CD4-positive, alpha-beta memory T cell (primary cell): ENCODE measurements around the gene ARVCF. TPM values are rescaled to one million over a fixed set of nuclear protein-coding genes. Genes with fewer than 3 reads are reported as not detected.

Source experiments
- CTCF ChIA-PET: fragments of 350-600 bp; sonication (Branson Sonifier 250); formaldehyde crosslinking; loops from one replicate; lab custom pipeline; 2021; ENCODE audit warnings: inconsistent platforms; ENCODE audit not compliant: partially characterized antibody; lab: Charles Lee
- POLR2A ChIA-PET: fragments of 350-600 bp; sonication (Branson Sonifier 250); formaldehyde crosslinking; loops from one replicate; lab custom pipeline; 2021; ENCODE audit not compliant: partially characterized antibody; lab: Charles Lee
- DNase-seq, 5 donors: peaks; one replicate each; pipeline versions ENCODE4 v3.0.0 to v3.0.0-alpha.2; 2020 to 2022; ENCODE audit warnings: mixed read lengths in 1 of 5
- H3K27ac ChIP-seq: one replicate; pipeline ENCODE4 v1.7.0; 2013; ENCODE audit warnings: low read depth, low read length
- H3K27me3 ChIP-seq: 2 replicates; pipeline ENCODE4 v1.7.0; 2013; ENCODE audit warnings: mild to moderate bottlenecking, low read length, moderate library complexity; ENCODE audit not compliant: insufficient read depth
- H3K36me3 ChIP-seq: 2 replicates; pipeline ENCODE4 v1.7.0; 2013; ENCODE audit warnings: mild to moderate bottlenecking, low read length, moderate library complexity; ENCODE audit not compliant: insufficient read depth
- H3K4me1 ChIP-seq: 2 replicates; pipeline ENCODE4 v1.7.0; 2013; ENCODE audit warnings: mild to moderate bottlenecking, low read length, moderate library complexity; ENCODE audit not compliant: insufficient read depth
- H3K4me3 ChIP-seq, 2 donors: one replicate each; pipeline ENCODE4 v1.7.0; 2013; ENCODE audit warnings: low read length in 2 of 2, mild to moderate bottlenecking in 1 of 2
- H3K9me3 ChIP-seq, 2 donors: one replicate each; pipeline ENCODE4 v1.7.0; 2013; ENCODE audit warnings: low read length in 2 of 2, control low read depth in 1 of 2; ENCODE audit not compliant: control insufficient read depth in 1 of 2
- H3K27ac Mint-ChIP-seq, 7 donors: one replicate each; pipeline ENCODE4 v1.8.0; 2020 to 2021; ENCODE audit warnings: mixed read lengths in 7 of 7, mild to moderate bottlenecking in 6 of 7, inconsistent platforms in 3 of 7, moderate library complexity in 3 of 7
- H3K27me3 Mint-ChIP-seq, 2 donors: one replicate each; pipeline ENCODE4 v1.8.0; 2020 to 2021; ENCODE audit warnings: mixed read lengths in 2 of 2
- H3K36me3 Mint-ChIP-seq, 2 donors: one replicate each; pipeline ENCODE4 v1.8.0; 2020 to 2021; ENCODE audit warnings: mixed read lengths in 2 of 2, inconsistent platforms in 1 of 2, mild to moderate bottlenecking in 1 of 2
- H3K4me1 Mint-ChIP-seq, 4 donors: one replicate each; pipeline ENCODE4 v1.8.0; 2020 to 2021; ENCODE audit warnings: mixed read lengths in 4 of 4, mild to moderate bottlenecking in 1 of 4
- H3K4me3 Mint-ChIP-seq, 8 donors: one replicate each; pipeline ENCODE4 v1.8.0; 2020 to 2021; ENCODE audit warnings: mixed read lengths in 8 of 8, mild to moderate bottlenecking in 7 of 8, moderate library complexity in 6 of 8, inconsistent platforms in 3 of 8
- H3K9me3 Mint-ChIP-seq, 8 donors: one replicate each; pipeline ENCODE4 v1.8.0; 2020 to 2021; ENCODE audit warnings: mixed read lengths in 8 of 8, mild to moderate bottlenecking in 5 of 8, inconsistent platforms in 3 of 8, moderate library complexity in 1 of 8
- intact Hi-C: fragments of 100-400 bp; cut with micrococcal nuclease; formaldehyde crosslinking; loops from one replicate; pipeline ENCODE4 v1.15.1; 2023
- polyA plus RNA-seq, 2 donors: library from polyadenylated mRNA; unstranded; fragments of 300-500 nt; fragmentation: Illumina TruSeq; gene quantifications; one replicate each; pipeline ENCODE4 v1.2.3, GENCODE V29; 2021
- total RNA-seq, 2 experiments: library from RNA; stranded (reverse); gene quantifications; one replicate each; pipeline ENCODE4 v1.2.3, GENCODE V29; 2021

The ARVCF gene
- total and polyA plus RNA-seq, 4 experiments from 2014 or later = 0.28 to 4.2 (median 3.5) TPM; not detected in 1

GRCh38 chr22:20018001-20018400 is 1.4 kb upstream of the ARVCF start:
- H3K36me3 ChIP-seq = no peaks in the 10 kb centered on the region
- no peak overlapping the region for H3K27ac ChIP-seq
- no peaks in the 10 kb centered on the region for H3K9me3 Mint-ChIP-seq
- peaks cover 40% of the 10 kb centered on the region for H3K4me1 ChIP-seq
- peak overlapping the region in 7 of 8 donors; percentile 31 to 92 (median 86) for H3K4me3 Mint-ChIP-seq
- H3K27ac Mint-ChIP-seq = peak overlapping the region in 1 of 7 donors; percentile 48
- H3K36me3 Mint-ChIP-seq = peaks cover 0 to 6% of the 10 kb centered on the region in 2 donors
- no peaks in the 10 kb centered on the region for H3K27me3 Mint-ChIP-seq
- H3K9me3 ChIP-seq = no peaks in the 10 kb centered on the region
- intact Hi-C loops = no loop called here
- peaks cover 16 to 43% (median 28%) of the 10 kb centered on the region in 4 donors for H3K4me1 Mint-ChIP-seq
- H3K27me3 ChIP-seq = no peaks in the 10 kb centered on the region
- CTCF ChIA-PET = no interaction called here
- POLR2A ChIA-PET = interaction anchor here (1.2 kb wide), 1 partner anchor 221 kb away, joined by 3 read pairs; no protein-coding TSS in a partner anchor
- no peak for DNase-seq
- H3K4me3 ChIP-seq = no peak overlapping the region

DNA sequence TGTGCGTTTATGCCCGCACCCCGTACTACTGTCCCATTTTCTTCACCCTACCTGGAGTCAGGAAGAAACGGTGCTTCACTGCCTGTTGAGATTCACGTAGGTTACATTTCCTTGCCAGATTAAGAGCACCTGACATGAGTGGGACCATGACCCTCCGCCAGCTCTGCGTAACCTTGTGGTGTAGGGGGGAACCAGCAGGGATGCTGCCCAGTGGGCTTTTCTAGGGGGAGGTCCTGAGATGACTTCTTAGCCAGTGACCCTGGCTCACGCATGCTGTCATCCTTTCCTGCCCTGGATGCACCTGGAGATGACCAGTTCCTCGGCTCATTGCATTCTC is 967 bp upstream of the ARVCF start:
- DNase-seq = no peak
- H3K27ac Mint-ChIP-seq = peak overlapping the region in 2 of 7 donors; percentile 43 to 48

DNA sequence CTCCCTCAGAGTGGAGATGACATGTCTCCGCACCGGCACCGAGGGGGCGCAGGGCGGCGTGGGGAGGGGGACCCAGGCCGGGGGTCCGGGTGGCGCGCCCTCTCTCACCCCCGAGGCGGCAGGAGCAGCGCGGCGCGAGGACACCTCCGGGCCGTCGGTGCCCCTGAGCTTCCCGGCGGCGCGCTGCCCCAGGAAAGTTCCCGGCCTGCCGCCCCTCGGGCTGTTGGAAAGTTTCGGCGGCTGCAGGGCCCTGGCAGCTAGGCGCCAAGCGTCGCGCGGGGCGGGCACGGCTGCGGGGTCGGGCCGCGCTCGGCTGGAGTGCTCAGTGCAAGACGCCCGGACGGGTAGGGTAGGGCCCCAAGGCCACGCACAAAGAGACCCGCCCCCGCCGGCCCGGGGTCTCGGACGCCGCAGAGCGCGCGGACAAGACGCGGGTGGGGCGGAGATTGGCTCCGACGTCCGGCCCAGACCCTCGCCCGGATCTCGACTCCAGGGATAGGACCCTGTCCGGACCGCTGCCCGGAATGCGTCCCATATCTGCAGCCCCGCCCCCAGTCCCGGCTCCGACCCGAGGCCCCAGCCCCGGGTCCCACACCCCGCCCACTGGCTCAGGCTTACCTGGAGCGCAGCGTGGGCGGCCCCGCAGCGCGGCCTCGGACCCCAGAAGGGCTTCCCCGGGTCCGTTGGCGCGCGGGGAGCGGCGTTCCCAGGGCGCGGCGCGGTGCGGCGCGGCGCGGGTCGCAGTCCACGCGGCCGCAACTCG is 471 bp downstream of the ARVCF start:
- no peaks in the 10 kb centered on the region for H3K27me3 ChIP-seq
- H3K4me1 ChIP-seq = peaks cover 31% of the 10 kb centered on the region
- no peaks in the 10 kb centered on the region for H3K9me3 ChIP-seq
- POLR2A ChIA-PET = interaction anchor here (1.5 kb wide), 1 partner anchor 17 kb away, joined by 3 read pairs; no protein-coding TSS in a partner anchor
- Mint-ChIP-seq H3K9me3 (no peaks in the 10 kb centered on the region), H3K4me3 (no peak overlapping the region), H3K36me3 (peaks cover 0 to 6% of the 10 kb centered on the region in 2 donors), H3K27ac (no peak overlapping the region), H3K4me1 (peaks cover 4 to 28% (median 14%) of the 10 kb centered on the region in 4 donors), H3K27me3 (peaks cover 0 to 2% of the 10 kb centered on the region in 2 donors)
- H3K36me3 ChIP-seq = no peaks in the 10 kb centered on the region
- CTCF ChIA-PET = interaction anchor here (1.3 kb wide), 1 partner anchor 44 kb away, joined by 3 read pairs; no protein-coding TSS in a partner anchor
- no peak overlapping the region for H3K27ac ChIP-seq
- intact Hi-C loops = loop anchor here (1.0 kb wide), 1 partner anchor 101 kb away; the partner anchor contains the start of gene TRMT2A
- peak in 2 of 5 donors; percentile 23 to 33 for DNase-seq
- H3K4me3 ChIP-seq = peak overlapping the region; percentile 36 to 77

More for the DNA sequence above, 967 bp upstream of the ARVCF start:
- H3K4me3 Mint-ChIP-seq = peak overlapping the region; percentile 68 to 92 (median 88)
- Histone ChIP-seq H3K4me3 (peak overlapping the region in 1 of 2 donors; percentile 83), H3K27me3 (no peaks in the 10 kb centered on the region), H3K9me3 (no peaks in the 10 kb centered on the region), H3K27ac (peak overlapping the region; percentile 17), H3K36me3 (no peaks in the 10 kb centered on the region), H3K4me1 (peaks cover 36% of the 10 kb centered on the region)
- intact Hi-C loops = no loop called here
- no peaks in the 10 kb centered on the region for H3K9me3 Mint-ChIP-seq
- ChIA-PET CTCF (no interaction called here), POLR2A (interaction anchor here (1.2 kb wide), 1 partner anchor 221 kb away, joined by 3 read pairs; no protein-coding TSS in a partner anchor)
- H3K4me1 Mint-ChIP-seq = peaks cover 12 to 42% (median 26%) of the 10 kb centered on the region in 4 donors
- peaks cover 0 to 6% of the 10 kb centered on the region in 2 donors for H3K36me3 Mint-ChIP-seq
- no peaks in the 10 kb centered on the region for H3K27me3 Mint-ChIP-seq

DNA sequence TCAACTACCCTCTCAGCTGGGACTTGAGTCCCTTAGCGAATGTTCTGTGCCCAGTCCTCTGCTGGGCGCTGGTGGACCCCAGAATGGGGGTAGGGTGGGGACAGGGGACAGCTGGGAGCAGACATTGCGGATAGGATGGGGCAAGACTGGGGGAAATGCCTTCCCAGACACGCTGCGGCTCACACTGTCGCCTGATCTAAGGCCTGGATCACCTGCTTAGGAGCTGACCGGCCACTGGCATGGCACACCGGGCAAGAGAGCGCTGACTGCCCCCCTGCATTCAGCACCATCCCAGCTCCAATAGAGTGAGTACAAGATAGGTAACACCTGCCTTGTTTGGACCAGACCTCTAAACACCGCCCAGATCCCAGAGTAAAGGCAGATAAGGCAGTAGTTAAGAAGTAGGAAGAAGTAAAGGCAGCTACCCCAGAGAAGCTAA is 1.4 kb downstream of the ARVCF start:
- peaks cover 0 to 2% of the 10 kb centered on the region in 2 donors for H3K27me3 Mint-ChIP-seq
- Histone ChIP-seq H3K27me3 (no peaks in the 10 kb centered on the region), H3K9me3 (no peaks in the 10 kb centered on the region), H3K36me3 (no peaks in the 10 kb centered on the region), H3K4me1 (peaks cover 35% of the 10 kb centered on the region), H3K4me3 (no peak overlapping the region), H3K27ac (no peak overlapping the region)
- no peaks in the 10 kb centered on the region for H3K9me3 Mint-ChIP-seq
- peak overlapping the region in 1 of 7 donors; percentile 63 for H3K27ac Mint-ChIP-seq
- no peak for DNase-seq
- intact Hi-C loops = no loop called here
- peaks cover 0 to 3% of the 10 kb centered on the region in 2 donors for H3K36me3 Mint-ChIP-seq
- H3K4me3 Mint-ChIP-seq = peak overlapping the region; percentile 17 to 78 (median 74)
- POLR2A ChIA-PET = interaction anchor here (1.5 kb wide), 1 partner anchor 18 kb away, joined by 3 read pairs; no protein-coding TSS in a partner anchor
- H3K4me1 Mint-ChIP-seq = peaks cover 4 to 22% (median 11%) of the 10 kb centered on the region in 4 donors
- CTCF ChIA-PET = interaction anchor here (1.3 kb wide), 1 partner anchor 44 kb away, joined by 3 read pairs; no protein-coding TSS in a partner anchor

- H3K36me3 Mint-ChIP-seq = peaks cover 0 to 2% of the 10 kb centered on the region in 2 donors
- ChIA-PET POLR2A (interaction anchor here (1.5 kb wide), 1 partner anchor 18 kb away, joined by 3 read pairs; no protein-coding TSS in a partner anchor), CTCF (interaction anchor here (1.3 kb wide), 1 partner anchor 43 kb away, joined by 3 read pairs; no protein-coding TSS in a partner anchor)
- DNase-seq = no peak
- Histone ChIP-seq H3K4me1 (peaks cover 35% of the 10 kb centered on the region), H3K9me3 (no peaks in the 10 kb centered on the region), H3K27me3 (no peaks in the 10 kb centered on the region), H3K36me3 (no peaks in the 10 kb centered on the region), H3K27ac (no peak overlapping the region), H3K4me3 (no peak overlapping the region)
- H3K4me1 Mint-ChIP-seq = peaks cover 4 to 18% (median 10%) of the 10 kb centered on the region in 4 donors
- peak overlapping the region in 2 of 7 donors; percentile 25 to 63 for H3K27ac Mint-ChIP-seq
- H3K27me3 Mint-ChIP-seq = peaks cover 0 to 2% of the 10 kb centered on the region in 2 donors
- intact Hi-C loops = no loop called here
- no peaks in the 10 kb centered on the region for H3K9me3 Mint-ChIP-seq
- peak overlapping the region in 6 of 8 donors; percentile 39 to 76 (median 56) for H3K4me3 Mint-ChIP-seq
Observed at GRCh38 chr22:20014526-20015186, 2.0 kb downstream of the ARVCF start.

DNA sequence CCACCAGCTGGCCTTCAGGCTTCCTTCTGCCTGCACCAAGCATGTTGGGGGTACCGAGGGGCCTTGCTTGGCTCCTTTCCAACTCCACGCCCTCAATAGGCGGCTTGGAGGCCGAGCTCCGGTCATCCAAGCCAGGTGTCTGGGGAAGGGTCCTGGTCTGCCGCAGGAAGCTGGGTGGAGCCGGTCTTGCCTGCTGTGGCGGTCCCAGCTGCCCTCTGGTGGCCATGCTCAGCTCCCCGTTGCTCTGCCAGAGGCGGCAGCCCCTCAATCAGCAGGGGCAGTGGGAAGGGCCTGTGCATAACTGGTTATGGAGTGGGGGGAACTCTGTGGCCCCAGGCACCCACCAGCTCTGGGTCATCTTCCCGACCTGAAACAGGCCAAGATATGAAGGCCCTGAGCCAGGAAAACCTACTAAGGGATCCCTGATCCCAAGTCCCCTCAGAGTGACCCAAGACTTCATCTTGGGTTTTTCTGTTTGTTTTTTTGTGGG is 3.2 kb downstream of the ARVCF start:
- H3K36me3 ChIP-seq = no peaks in the 10 kb centered on the region
- no peak for DNase-seq
- Mint-ChIP-seq H3K36me3 (peaks cover 0 to 2% of the 10 kb centered on the region in 2 donors), H3K4me3 (no peak overlapping the region), H3K27me3 (peaks cover 0 to 2% of the 10 kb centered on the region in 2 donors), H3K27ac (no peak overlapping the region), H3K4me1 (peaks cover 4 to 18% (median 10%) of the 10 kb centered on the region in 4 donors), H3K9me3 (no peaks in the 10 kb centered on the region)
- no peak overlapping the region for H3K4me3 ChIP-seq
- ChIA-PET POLR2A (no interaction called here), CTCF (interaction anchor here (1.5 kb wide), 1 partner anchor 42 kb away, joined by 5 read pairs; no protein-coding TSS in a partner anchor)
- no peaks in the 10 kb centered on the region for H3K9me3 ChIP-seq
- no peaks in the 10 kb centered on the region for H3K27me3 ChIP-seq
- intact Hi-C loops = no loop called here
- H3K27ac ChIP-seq = no peak overlapping the region
- H3K4me1 ChIP-seq = peaks cover 40% of the 10 kb centered on the region
